Stomach (tissue), 4 donors: Measurements from ENCODE around the gene UCK2.

Experiments
- EP300 ChIP-seq: sonication (generic); formaldehyde crosslinking; IDR thresholded peaks from one replicate; pipeline ENCODE4 v1.6.1; 2017; ENCODE audit warnings: antibody characterized with exemption
- POLR2A ChIP-seq, 4 donors: fragments of 450-650 bp; IDR thresholded peaks; one replicate each; pipeline ENCODE4 v1.6.1; 2016; ENCODE audit warnings: antibody characterized with exemption in 4 of 4, control low read depth in 2 of 4, mild to moderate bottlenecking in 1 of 4, moderate library complexity in 1 of 4
- POLR2AphosphoS5 ChIP-seq, 3 donors: sonication (generic); formaldehyde crosslinking; IDR thresholded peaks; one replicate each; pipeline ENCODE4 v1.6.1; 2016; ENCODE audit warnings: antibody characterized with exemption in 3 of 3
- TF ChIP-seq, protein P1 (sequence below), 7 experiments: fragments of 450-650 bp in 4 of 7; fragments of 200-600 bp in 3 of 7; sonication (generic) in 3 of 7; IDR thresholded peaks; one replicate each; pipeline ENCODE4 v1.5.1; 2016 to 2019; ENCODE audit warnings: antibody characterized with exemption in 7 of 7, control low read depth in 2 of 7, mild to moderate bottlenecking in 1 of 7

DNA sequence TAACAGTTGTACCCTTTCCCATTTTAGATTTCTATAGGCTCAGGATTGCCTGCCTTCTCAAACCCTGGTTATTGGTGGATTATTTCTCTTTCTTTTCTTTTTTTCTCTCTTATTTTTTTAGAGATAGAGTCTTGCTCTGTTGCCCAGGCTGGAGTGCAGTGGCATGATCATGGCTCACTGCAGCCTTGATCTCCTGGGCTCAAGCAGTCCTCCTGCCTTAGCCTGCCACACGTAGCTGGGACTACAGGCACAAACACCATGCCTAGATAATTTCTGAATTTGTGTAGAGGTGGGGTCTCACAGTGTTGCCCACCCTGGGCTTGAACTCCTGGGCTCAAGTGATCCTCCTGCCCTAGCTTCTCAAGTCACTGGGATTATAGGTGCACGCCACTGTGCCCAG lies 58.8 kb downstream of the UCK2 start:
- TF ChIP-seq, protein P1, sequence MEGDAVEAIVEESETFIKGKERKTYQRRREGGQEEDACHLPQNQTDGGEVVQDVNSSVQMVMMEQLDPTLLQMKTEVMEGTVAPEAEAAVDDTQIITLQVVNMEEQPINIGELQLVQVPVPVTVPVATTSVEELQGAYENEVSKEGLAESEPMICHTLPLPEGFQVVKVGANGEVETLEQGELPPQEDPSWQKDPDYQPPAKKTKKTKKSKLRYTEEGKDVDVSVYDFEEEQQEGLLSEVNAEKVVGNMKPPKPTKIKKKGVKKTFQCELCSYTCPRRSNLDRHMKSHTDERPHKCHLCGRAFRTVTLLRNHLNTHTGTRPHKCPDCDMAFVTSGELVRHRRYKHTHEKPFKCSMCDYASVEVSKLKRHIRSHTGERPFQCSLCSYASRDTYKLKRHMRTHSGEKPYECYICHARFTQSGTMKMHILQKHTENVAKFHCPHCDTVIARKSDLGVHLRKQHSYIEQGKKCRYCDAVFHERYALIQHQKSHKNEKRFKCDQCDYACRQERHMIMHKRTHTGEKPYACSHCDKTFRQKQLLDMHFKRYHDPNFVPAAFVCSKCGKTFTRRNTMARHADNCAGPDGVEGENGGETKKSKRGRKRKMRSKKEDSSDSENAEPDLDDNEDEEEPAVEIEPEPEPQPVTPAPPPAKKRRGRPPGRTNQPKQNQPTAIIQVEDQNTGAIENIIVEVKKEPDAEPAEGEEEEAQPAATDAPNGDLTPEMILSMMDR (IDR thresholded peaks at IDR 0.05): no peak
- TF ChIP-seq POLR2A (IDR thresholded peaks at IDR 0.05) (no peak), POLR2AphosphoS5 (IDR thresholded peaks at IDR 0.05) (no peak), EP300 (no peak)
